Dendritic cell treated with granulocyte-macrophage colony-stimulating factor and Interleukin-4, amounts not matched to agents 40 ng/mL and 50 ng/mL, for 4 days (primary cell): Measurements from ENCODE around the gene SLC46A2.

Source experiments
- H3K27ac Mint-ChIP-seq: one replicate; pipeline ENCODE4 v1.8.0; 2022; ENCODE audit warnings: mild to moderate bottlenecking, mixed read lengths
- H3K27me3 Mint-ChIP-seq: one replicate; pipeline ENCODE4 v1.8.0; 2022; ENCODE audit warnings: mild to moderate bottlenecking, mixed read lengths
- H3K36me3 Mint-ChIP-seq: one replicate; pipeline ENCODE4 v1.8.0; 2022; ENCODE audit warnings: low read depth, mixed read lengths
- H3K4me1 Mint-ChIP-seq: one replicate; pipeline ENCODE4 v1.8.0; 2022; ENCODE audit warnings: low read depth, mixed read lengths
- H3K4me3 Mint-ChIP-seq: one replicate; pipeline ENCODE4 v1.8.0; 2022; ENCODE audit warnings: mild to moderate bottlenecking, moderate library complexity, mixed read lengths
- H3K9me3 Mint-ChIP-seq: one replicate; pipeline ENCODE4 v1.8.0; 2022; ENCODE audit warnings: mixed read lengths
- intact Hi-C: fragments of 100-400 bp; cut with micrococcal nuclease; formaldehyde crosslinking; loops from one replicate; pipeline ENCODE4 v1.15.0; 2022

SLC46A2 gene

DNA sequence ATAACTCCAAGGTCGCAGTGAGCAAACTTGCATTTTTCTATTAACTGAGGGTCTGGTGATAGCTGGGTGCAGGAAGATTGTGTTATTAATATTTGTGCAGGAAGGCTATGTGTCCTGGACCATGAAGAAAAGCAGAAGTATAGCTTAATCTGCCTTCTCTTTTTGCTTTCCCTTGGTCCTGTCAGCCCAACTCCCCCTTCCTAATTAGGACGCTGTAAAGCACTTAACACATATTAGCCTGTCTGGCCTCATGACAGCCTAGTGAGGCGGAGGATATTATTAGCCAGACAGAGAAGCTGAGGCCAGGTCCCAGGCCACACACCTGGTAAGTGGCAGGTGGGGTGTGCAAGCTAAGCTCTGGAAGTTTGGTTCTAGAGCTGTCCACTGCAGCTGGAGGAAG is 29.5 kb downstream of the SLC46A2 start:
- intact Hi-C loops: loop anchor here (10.0 kb wide), 1 partner anchor 106 kb away; the partner anchor contains the start of gene SNX30
- Mint-ChIP-seq H3K9me3 (no peaks in the 10 kb centered on the region), H3K4me1 (peaks cover 99% of the 10 kb centered on the region), H3K36me3 (peaks cover 42% of the 10 kb centered on the region), H3K27me3 (no peaks in the 10 kb centered on the region), H3K27ac (peak overlapping the region; percentile 89), H3K4me3 (peak overlapping the region; percentile 43)

DNA sequence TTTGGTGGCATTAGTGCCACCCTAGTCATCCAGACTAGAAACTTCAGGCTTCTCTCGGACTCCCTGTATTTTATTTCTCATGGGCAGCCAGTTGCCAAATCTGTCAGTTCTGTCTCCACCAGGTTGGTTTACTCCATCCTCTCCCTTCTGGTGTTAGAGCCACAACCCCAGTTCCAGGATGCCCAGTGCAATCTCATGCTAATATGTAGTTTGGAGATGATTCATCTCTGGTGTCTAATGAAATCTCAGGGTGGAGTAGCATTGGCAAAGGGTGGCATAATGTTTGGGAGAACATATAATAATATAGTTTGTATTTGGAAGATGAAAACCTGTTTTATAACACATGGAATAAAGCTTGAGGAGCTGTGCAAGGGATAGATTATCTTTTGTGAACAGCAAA is 30.2 kb downstream of the SLC46A2 start:
- Mint-ChIP-seq H3K4me1 (peaks cover 100% of the 10 kb centered on the region), H3K36me3 (peaks cover 40% of the 10 kb centered on the region), H3K4me3 (peak overlapping the region; percentile 51), H3K27me3 (no peaks in the 10 kb centered on the region), H3K27ac (peak overlapping the region; percentile 89), H3K9me3 (no peaks in the 10 kb centered on the region)
- intact Hi-C loops: loop anchor here (10.0 kb wide), 1 partner anchor 106 kb away; the partner anchor contains the start of gene SNX30

DNA sequence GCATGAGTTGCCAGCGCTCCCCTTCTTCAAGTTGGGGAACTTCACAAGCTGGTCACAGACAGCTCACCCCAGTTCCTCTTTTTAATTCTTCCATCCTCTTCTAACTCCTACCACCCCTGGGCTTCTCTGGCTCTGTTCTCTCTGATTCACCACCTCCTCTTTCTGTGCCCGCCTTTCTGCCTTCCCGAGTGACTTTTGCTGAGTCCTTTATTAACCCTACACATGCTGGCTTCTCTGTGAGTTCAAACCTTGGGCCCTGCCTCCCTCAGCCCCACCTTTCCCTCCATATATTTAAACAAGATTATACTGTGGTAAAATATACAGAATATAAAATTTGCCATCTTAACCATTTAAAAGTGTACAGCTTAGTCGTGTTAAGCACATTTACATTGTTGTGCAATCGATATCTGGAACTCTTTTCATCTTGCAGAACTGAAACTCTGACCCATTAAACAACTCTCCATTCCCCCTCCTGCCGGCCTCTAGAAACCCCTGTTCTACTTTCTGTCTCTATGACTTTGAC is 32.0 kb downstream of the SLC46A2 start:
- Mint-ChIP-seq H3K9me3 (no peaks in the 10 kb centered on the region), H3K4me3 (peak overlapping the region; percentile 46), H3K27me3 (peaks cover 2% of the 10 kb centered on the region), H3K27ac (peak overlapping the region; percentile 89), H3K4me1 (peaks cover 97% of the 10 kb centered on the region), H3K36me3 (peaks cover 48% of the 10 kb centered on the region)
- intact Hi-C loops: loop anchor here (1.0 to 2.0 kb wide), 2 partner anchors 9 to 14 kb away; no protein-coding TSS in a partner anchor

DNA sequence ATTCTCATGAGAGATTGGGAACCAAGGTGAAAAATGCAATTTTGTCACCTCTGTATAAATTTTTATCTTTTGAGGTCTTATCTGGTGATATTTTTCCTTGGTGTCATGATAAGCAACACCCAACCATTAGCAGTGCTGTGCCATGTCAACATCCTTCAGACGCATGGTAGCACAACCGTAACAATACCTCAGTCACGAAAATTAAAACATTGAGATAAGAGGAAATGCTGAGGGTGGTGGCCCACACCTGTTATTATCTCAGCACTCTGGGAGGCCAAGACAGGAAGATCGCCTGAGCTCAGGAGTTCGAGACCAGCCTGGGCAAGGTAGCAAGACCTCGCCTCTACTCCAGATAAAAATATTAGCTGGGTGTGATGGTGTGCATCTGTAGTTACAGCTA is 32.7 kb downstream of the SLC46A2 start:
- peaks cover 2% of the 10 kb centered on the region for H3K27me3 Mint-ChIP-seq
- no peaks in the 10 kb centered on the region for H3K9me3 Mint-ChIP-seq
- H3K4me1 Mint-ChIP-seq: peaks cover 97% of the 10 kb centered on the region
- intact Hi-C loops: loop anchor here (1.0 to 2.0 kb wide), 2 partner anchors 9 to 13 kb away; no protein-coding TSS in a partner anchor
- H3K36me3 Mint-ChIP-seq: peaks cover 55% of the 10 kb centered on the region
- no peak overlapping the region for H3K4me3 Mint-ChIP-seq
- H3K27ac Mint-ChIP-seq: peak overlapping the region; percentile 89

DNA sequence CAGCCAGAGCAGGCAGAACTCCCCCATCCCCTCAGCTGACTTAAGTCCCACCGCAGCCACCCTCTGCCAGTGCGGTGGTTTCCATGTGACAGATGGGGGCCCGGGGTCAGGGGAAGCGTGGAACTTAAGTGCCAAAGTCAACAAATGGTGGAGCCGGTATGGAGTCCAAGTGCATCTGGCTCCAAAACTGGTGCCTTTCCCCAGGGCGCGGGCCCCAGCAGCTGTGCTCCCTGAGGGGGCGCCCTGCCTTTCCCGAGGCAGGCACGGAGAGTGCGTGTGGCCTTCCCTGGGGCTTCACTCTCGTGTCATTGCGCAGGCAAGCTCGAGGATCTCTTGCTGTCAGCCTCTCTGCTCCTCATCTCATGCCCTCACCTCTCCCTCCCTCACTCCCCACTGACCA is 33.8 kb downstream of the SLC46A2 start:
- Mint-ChIP-seq H3K36me3 (peaks cover 66% of the 10 kb centered on the region), H3K27me3 (peaks cover 2% of the 10 kb centered on the region), H3K4me3 (no peak overlapping the region), H3K9me3 (no peaks in the 10 kb centered on the region), H3K27ac (peak overlapping the region; percentile 89), H3K4me1 (peaks cover 94% of the 10 kb centered on the region)
- intact Hi-C loops: no loop called here

DNA sequence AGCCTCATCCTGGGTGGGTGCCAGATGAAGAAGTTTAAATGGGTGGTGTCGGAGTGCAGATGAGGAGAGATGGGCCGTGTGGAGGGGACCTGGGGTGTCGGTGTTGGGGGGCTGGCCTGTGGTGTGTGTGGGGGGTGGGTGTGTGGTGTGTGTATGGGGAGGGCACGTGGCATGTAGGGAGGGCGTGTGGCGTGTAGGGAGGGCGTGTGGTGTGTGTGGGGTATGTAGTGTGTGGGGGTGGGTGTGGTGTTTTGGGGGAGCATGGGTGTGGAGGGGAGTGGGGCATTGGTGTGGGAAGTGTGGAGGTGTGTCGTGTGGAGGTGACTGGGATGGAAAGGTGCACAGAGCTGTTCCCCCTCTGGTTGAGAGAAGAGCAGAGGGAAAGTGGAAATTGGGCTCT is 34.5 kb downstream of the SLC46A2 start:
- peak overlapping the region; percentile 89 for H3K27ac Mint-ChIP-seq
- H3K36me3 Mint-ChIP-seq: peaks cover 73% of the 10 kb centered on the region
- no peaks in the 10 kb centered on the region for H3K9me3 Mint-ChIP-seq
- H3K4me3 Mint-ChIP-seq: no peak overlapping the region
- H3K4me1 Mint-ChIP-seq: peaks cover 93% of the 10 kb centered on the region
- intact Hi-C loops: no loop called here
- H3K27me3 Mint-ChIP-seq: peaks cover 2% of the 10 kb centered on the region

DNA sequence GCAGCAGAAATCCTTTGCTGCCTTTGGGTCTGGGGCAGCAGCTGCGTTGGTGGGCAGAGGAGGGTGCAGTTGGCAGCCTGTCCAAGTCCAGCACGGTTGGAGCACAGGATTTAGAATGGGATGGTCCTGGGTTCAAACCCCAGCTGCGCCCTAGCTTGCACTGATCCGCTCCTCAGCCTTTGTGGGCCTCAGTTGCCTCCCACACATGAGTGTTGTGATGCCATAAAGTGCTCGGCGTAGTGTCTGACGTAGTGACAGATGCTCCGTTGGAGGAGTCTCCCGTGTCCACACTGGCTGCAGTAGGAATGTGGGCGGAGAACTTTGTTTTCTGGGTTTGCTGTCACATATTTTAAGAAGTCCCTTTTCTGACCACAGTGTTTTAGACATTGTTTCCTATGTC is 36.0 kb downstream of the SLC46A2 start:
- Mint-ChIP-seq H3K36me3 (peaks cover 76% of the 10 kb centered on the region), H3K4me3 (no peak overlapping the region), H3K4me1 (peaks cover 89% of the 10 kb centered on the region), H3K9me3 (no peaks in the 10 kb centered on the region), H3K27me3 (peaks cover 2% of the 10 kb centered on the region), H3K27ac (peak overlapping the region; percentile 89)
- intact Hi-C loops: no loop called here

DNA sequence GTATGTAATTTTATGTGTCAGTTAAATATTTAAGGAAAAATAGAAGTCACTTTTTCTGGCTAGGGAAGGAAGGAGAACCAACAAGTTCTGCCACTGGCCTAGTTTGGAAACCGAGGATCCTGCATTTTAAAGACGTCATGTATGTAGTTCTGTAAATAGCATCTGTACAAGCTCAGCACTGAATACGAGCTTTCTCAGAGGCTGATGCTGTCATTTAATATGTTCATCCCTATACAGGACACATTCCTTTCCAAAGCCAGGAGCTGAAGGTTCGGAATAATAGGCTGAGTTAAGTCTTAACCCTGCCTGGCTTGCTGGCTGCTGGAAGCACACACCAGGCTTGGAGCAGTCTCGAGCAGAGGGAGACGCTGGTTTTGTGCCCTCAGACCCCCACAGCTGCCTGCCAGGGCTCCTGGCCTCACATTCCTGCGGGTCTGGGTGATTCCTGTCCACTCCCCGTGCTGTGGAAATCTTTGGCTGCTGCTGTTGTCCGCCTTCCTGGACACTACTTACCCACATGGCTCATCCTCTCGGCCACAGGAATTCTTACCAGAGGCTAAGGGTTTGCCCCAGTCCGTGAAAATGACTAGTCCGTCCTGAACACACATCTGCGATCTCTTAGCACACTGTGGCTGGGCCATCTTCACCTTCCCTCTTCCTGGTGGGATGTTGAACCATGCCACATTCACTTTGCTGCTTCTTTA is 36.6 kb downstream of the SLC46A2 start:
- Mint-ChIP-seq H3K4me3 (no peak overlapping the region), H3K9me3 (no peaks in the 10 kb centered on the region), H3K4me1 (peaks cover 89% of the 10 kb centered on the region), H3K27me3 (peaks cover 2% of the 10 kb centered on the region), H3K36me3 (peaks cover 76% of the 10 kb centered on the region), H3K27ac (peak overlapping the region; percentile 89)
- intact Hi-C loops: no loop called here

DNA sequence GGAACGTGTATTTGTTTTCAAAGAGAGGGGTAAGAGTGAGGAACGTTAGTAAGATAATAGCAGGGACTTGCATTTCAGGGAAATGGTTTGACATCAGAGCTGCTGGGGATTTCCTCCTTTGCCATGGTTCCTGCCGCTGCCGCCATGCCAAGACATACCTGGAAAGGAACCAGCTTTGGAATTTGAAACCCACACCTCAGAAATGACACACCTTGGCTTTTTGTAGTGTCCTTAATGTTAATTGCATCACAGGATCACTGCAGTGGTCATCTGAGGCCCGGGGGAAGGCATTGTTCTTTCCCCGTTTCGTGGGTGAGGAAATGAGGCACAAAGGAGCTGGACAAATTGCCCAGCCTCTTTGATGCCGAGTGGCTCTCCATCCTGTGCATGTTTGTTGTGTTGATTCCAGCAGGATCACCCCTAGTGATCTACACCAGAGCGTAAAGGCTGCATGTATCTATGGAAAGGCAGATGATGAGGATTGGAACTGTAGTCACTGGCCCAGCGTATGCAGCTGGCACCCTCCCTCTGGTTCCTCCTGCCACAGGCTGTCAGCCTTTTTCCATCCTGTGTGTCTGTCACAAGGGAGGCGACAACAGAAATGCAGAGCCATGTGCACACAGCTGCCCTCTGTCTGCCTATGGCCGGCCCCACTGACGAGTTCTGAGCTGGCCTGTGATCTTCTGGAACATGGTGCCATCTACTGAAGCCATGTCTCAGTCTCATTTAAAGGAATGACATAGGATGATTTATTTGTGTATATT is 37.8 kb downstream of the SLC46A2 start:
- no peaks in the 10 kb centered on the region for H3K9me3 Mint-ChIP-seq
- intact Hi-C loops: no loop called here
- peaks cover 80% of the 10 kb centered on the region for H3K36me3 Mint-ChIP-seq
- peaks cover 89% of the 10 kb centered on the region for H3K4me1 Mint-ChIP-seq
- H3K27me3 Mint-ChIP-seq: peaks cover 2% of the 10 kb centered on the region
- H3K27ac Mint-ChIP-seq: peak overlapping the region; percentile 41
- H3K4me3 Mint-ChIP-seq: no peak overlapping the region

DNA sequence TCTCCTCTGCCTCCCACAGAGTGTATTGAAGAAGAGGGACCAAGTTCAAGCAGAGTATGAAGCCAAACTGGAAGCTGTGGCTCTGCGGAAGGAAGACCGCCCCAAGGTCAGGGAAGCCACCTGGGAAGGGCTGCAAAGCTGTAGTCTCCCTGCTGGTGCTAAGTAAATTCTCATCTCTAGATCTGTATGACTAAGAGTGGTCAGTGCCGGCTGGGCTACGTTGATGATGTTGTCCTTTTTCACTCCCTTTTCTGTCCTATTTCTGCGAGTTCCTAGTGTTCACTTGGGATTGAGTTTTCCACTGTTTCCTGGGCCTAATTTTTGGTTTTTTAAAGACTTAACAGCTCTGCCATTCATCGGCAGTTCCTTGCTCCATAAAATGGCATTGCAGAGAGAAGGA is 39.8 kb downstream of the SLC46A2 start:
- peaks cover 77% of the 10 kb centered on the region for H3K36me3 Mint-ChIP-seq
- no peak overlapping the region for H3K27ac Mint-ChIP-seq
- H3K9me3 Mint-ChIP-seq: no peaks in the 10 kb centered on the region
- peaks cover 86% of the 10 kb centered on the region for H3K4me1 Mint-ChIP-seq
- intact Hi-C loops: no loop called here
- peaks cover 2% of the 10 kb centered on the region for H3K27me3 Mint-ChIP-seq
- H3K4me3 Mint-ChIP-seq: no peak overlapping the region

DNA sequence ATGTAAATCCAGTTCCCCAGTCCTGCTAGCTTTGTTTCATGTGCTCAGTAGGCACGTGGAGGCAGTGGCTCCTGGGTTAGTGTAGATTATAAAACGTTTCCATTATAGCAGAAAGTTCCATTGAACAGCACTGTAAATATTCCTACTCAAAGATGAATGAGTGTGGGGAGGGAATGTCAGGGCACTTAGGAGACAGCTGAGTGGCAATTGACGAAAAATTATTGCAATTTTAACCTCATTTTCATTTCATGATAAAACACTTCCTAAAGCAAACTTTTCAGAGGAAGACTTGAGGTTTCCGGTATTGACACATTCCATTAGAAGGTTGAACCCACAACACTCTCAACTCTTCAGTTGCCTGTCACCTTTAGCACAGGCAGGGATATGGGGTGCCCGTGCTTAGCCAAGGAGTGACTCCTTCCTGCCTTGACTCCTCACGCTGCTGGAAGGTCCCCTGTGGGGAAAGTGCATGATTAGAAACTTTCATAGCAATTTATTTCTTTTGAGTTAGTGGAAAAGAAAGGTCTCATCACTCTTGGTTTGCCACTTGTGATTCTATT is 41.2 kb downstream of the SLC46A2 start:
- H3K4me1 Mint-ChIP-seq: peaks cover 86% of the 10 kb centered on the region
- no peak overlapping the region for H3K4me3 Mint-ChIP-seq
- no peaks in the 10 kb centered on the region for H3K9me3 Mint-ChIP-seq
- intact Hi-C loops: no loop called here
- no peak overlapping the region for H3K27ac Mint-ChIP-seq
- peaks cover 2% of the 10 kb centered on the region for H3K27me3 Mint-ChIP-seq
- H3K36me3 Mint-ChIP-seq: peaks cover 71% of the 10 kb centered on the region

DNA sequence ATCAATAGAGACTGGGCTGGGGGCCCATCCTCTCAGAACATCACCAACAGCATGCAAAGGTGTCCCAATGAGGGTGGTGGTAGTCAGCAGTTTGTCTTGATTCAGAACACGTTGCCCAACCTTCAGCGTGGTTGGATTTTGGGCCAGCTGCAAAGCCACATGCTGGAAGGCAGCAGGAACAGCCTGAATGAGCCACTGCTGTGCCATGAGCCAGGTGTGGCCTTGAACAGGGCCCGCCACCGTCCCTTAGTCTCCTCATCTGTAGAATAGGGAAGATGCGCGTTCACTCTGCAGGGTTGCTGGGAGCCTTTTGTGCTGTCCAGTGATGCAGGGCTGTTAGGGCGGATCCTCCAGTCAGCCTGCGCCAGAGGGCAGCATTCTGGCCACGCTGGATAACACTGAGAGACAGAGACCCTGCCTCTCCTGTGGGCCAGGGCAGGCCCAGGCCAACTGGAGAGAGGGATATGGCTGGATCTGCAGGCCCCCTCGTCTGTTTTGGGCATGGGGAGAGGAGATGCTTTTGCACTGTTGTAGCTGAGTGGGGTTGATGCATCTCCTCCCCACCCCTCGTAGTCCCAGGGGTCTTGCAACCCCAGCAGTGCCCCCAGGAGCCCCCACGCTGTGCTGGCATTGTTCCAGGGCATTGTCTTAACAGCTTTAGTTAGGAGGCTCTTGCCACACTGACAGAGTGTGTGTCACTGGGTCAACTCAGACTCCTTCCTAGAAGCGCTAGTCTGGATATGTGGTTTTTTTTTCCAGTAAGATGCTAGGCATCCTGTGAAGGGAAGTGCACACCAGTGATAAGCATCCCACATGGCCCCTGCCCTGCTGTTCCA is 42.1 kb downstream of the SLC46A2 start:
- Mint-ChIP-seq H3K4me3 (no peak overlapping the region), H3K27ac (peak overlapping the region; percentile 50), H3K27me3 (no peaks in the 10 kb centered on the region), H3K4me1 (peaks cover 88% of the 10 kb centered on the region), H3K9me3 (no peaks in the 10 kb centered on the region), H3K36me3 (peaks cover 70% of the 10 kb centered on the region)
- intact Hi-C loops: no loop called here
